Stimulated activated CD4-positive, alpha-beta T cell treated with anti-CD3 and anti-CD28 coated beads, Interleukin-2, amount 100 ng/mL, for 48 hours (primary cell): ENCODE measurements around the gene PLP2.
"Not testable (repeated sequence)": the region's sequence is repeated elsewhere in the genome, so short reads cannot be mapped to it uniquely, and the experiment has no call there.

Experiments
- DNase-seq, 2 donors: peaks; one replicate each; pipeline ENCODE4 v3.0.0-alpha.2; 2020

Gene PLP2, protein sequence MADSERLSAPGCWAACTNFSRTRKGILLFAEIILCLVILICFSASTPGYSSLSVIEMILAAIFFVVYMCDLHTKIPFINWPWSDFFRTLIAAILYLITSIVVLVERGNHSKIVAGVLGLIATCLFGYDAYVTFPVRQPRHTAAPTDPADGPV

GRCh38 chrX:49171752-49172279 lies at the start of gene PLP2:
Gene PLP2 (plus strand): TSS chrX:49171898. CDS start chrX:49172001, 103 bp downstream.
- peak; percentile 54 to 65 for DNase-seq

DNA sequence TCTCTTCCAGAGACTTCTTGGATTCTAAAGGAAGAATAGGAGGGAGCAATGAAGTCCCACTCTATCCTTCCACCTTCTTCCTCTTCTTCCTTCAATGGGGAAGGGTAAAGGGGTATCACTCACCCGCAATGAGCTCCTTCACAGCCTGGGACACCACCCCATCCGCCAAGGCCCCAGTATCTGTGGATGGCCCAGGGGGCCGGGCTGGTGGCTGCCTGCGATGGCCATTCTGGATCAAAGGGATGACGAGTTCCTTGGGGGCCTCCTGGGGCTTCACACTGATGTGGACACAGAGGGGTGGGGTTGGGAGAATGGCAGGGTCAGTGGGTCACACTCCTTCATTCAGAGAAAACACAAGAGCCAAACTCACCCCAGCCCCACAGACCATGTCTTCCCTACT lies 49.2 kb upstream of the PLP2 start:
- DNase-seq, result no peak

GRCh38 chrX:49127742-49128258 lies 43.9 kb upstream of the PLP2 start:
- DNase-seq, result not testable (repeated sequence)

- no peak for DNase-seq
These were observed 42.3 kb upstream of the PLP2 start for GRCh38 chrX:49129427-49129826.

DNA sequence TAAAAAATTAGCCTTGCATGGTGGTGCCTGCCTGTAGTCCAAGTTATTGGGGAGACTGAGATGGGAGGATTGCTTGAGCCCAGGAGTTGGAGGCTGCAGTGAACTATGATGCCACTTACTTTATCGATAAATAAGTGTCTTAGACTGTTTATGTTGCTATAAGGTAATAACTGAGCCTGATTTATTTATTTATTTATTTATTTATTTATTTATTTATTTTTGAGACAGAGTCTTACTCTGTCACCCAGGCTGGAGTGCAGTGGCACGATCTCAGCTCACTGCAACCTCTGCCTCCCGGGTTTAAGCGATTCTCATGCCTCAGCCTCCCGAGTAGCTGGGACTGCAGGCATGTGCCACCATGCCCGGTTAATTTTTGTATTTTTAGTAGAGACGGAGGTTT lies 39.4 kb upstream of the PLP2 start:
- not testable (repeated sequence) for DNase-seq

GRCh38 chrX:49133759-49134158 lies 37.9 kb upstream of the PLP2 start:
- no peak for DNase-seq

- DNase-seq, result no peak
These were observed 34.2 kb upstream of the PLP2 start for GRCh38 chrX:49137492-49137891.

GRCh38 chrX:49139713-49140112 lies 32.0 kb upstream of the PLP2 start:
- no peak for DNase-seq

DNA sequence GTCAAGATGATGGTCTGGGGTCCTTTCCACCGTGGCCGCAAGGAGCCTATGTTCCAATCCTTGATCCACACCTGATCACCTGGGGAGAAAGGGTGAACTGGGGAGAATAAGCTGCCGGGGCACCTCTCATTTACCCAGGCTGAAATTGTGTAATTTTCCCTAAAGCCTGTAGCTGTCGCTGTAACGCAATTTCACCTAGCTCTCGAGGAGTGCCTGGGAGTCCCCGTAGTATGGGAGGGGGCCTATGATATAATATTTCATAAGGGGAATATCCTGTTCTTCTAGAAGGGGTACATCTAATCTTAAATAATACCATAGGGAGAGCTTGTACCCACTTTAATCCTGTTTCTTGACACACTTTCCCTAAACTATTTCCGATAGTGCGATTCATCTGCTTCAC lies 29.4 kb upstream of the PLP2 start:
- not testable (repeated sequence) for DNase-seq

DNA sequence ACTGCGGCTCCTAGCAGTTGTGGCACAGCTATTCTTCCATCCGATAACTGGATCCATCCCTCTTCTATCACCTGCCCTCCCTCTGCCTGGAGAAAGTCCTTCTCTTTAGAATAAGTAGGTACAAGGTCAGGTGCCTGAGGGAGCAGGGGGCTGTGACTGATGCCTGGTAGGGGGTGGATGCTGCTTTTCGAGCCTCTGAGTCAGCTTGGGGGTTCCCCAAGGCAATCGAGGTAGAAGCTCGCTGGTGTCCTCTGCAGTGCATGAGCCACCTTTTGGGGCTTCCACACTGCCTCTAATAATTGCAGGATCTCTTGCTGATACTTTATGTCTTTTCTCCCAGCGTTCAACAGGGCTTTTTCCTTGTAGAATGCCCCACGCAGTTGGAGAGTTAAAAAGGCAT lies 28.5 kb upstream of the PLP2 start:
- not testable (repeated sequence) for DNase-seq

DNA sequence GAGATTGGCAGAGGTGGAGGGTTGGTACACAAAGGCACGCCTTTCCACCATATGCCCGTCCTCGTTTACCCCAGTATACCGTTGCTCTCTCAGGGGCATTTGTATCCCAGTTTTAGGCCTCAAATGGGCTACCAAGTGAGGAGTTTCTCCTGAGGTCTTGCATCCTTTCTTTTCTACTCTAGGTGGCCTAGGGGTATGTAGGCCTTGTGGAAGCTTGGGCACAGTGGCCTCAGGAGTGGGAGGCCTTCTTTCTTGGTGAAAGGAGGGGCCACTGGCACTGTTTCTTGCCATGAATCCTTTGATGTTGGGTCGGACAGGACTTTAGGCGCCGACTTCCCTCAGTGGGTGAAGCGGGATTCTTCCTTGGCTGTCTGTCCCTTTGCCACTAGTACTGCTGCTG lies 24.4 kb upstream of the PLP2 start:
- DNase-seq, result no peak

DNA sequence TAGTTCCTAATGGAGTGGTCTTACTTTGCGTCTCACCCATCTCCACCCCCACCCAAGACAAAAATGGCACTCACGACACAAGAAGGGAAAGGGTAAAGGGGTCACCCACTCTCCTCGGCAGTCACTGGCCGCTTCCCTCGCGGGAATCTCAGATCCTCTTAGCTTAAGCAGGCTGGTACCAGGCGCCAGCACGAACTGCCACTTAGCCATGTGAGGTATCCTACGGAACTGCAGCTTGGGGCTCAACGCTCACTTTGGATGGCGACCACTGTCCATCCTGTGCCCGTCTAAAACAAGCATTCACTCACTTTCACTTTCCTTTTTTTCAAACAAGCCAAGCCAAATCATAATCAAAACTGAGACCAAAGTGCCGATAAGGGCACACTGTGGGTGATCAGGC lies 23.8 kb upstream of the PLP2 start:
- no peak for DNase-seq

DNA sequence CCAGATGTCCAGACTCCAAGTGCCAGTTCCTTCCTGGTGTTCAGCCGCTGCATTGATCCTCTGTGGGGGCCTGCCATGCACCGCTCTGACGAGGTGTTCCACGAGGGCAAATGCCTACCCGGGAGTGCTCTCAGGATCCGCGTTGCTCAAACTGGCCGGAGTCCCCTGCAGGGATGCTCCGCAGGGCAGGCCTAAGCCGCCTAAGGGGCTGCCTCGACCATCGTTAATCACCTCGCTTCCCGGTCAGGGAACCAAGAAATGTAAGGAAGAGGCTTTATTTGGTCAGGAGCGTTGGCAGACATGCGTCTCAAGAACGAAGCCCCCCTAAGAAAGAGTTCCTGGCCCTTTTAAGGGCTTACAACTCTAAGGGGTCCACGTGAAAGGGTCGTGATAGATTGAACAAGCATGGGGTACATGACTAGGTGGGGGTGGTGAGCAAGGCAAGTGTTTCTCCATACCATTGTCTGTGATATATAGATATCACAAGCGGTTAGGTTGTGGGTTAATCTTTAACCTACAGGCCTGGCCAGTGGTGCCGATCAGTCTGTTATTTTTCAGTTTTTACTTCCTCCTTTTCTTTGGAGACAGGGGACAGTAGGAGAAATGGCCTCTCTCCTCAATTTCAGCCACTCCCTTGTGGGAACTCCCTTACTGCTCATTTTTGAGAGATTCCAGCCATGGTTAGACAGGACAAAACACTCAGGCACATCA lies 23.2 kb upstream of the PLP2 start:
- not testable (repeated sequence) for DNase-seq

DNA sequence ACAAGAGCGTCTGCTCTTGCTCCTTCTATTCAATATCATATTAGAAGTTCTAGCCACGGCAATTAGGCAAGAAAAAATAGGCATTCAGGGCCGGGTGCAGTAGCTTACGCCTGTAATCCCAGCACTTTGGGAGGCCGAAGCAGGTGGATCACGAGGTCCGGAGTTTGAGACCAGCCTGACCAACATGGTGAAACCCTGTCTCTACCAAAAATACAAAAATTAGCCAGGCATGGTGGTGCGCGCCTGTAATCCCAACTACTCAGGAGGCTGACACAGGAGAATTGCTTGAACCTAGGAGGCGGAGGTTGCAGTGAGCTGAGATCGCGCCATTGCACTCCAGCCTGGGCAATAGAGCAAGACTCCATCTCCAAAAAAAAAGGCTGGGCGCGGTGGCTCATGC lies 22.4 kb upstream of the PLP2 start:
- DNase-seq, result not testable (repeated sequence)

DNA sequence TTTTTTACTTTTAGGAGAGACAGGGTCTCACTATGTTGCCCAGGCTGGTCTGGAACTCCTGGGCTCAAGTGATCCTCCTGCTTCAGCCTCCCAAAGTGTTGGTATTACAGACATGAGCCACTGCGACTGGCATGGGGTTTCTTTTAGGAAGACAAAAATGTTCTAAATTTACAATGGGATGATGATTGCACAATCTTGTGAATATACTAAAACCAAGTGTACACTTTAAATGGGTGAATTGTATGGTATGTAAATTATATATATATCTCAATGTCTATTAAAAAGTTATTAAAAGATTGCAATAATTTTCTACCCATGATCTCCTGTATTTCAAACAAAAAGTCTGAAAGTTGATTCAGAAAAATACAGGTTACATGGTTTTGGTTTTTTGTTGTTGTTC lies 18.2 kb upstream of the PLP2 start:
- DNase-seq, result no peak

- DNase-seq, result peak in 1 of 2 donors; percentile 20
These were observed 16.3 kb upstream of the PLP2 start for GRCh38 chrX:49155243-49155899.

GRCh38 chrX:49155900-49156837 lies 15.5 kb upstream of the PLP2 start:
- peak; percentile 74 to 77 for DNase-seq

GRCh38 chrX:49157194-49157593 lies 14.5 kb upstream of the PLP2 start:
- DNase-seq, result no peak

GRCh38 chrX:49160908-49161307 lies 10.8 kb upstream of the PLP2 start:
- DNase-seq, result no peak

- DNase-seq, result no peak
These were observed 10.1 kb upstream of the PLP2 start for GRCh38 chrX:49161632-49162031.

GRCh38 chrX:49162620-49163019 lies 9.1 kb upstream of the PLP2 start, which contains the start of gene MAGIX:
Gene MAGIX (plus strand): TSS chrX:49162758. CDS start chrX:49162890, 132 bp downstream.
- no peak for DNase-seq
